D721Med (cell line): Measurements from ENCODE around the gene TRMT5.
A peak's percentile ranks its signal among the peaks of the same experiment; 100 is the strongest.

Experiments
- DNase-seq: peaks from one replicate; pipeline ENCODE4 v3.0.0; 2011; ENCODE audit warnings: low spot score; ENCODE audit not compliant: insufficient read length
- FAIRE-seq: peaks from 2 replicates; lab custom pipeline; 2011; peaks lifted over from hg19 to GRCh38; lab: Jason Lieb, UNC
- TF ChIP-seq, protein P1 (sequence below): IDR thresholded peaks from 2 replicates; pipeline ENCODE4 v1.5.1; 2012; ENCODE audit warnings: mild to moderate bottlenecking, control low read depth; ENCODE audit not compliant: insufficient read depth; ENCODE audit errors: missing control alignments

Gene TRMT5, protein sequence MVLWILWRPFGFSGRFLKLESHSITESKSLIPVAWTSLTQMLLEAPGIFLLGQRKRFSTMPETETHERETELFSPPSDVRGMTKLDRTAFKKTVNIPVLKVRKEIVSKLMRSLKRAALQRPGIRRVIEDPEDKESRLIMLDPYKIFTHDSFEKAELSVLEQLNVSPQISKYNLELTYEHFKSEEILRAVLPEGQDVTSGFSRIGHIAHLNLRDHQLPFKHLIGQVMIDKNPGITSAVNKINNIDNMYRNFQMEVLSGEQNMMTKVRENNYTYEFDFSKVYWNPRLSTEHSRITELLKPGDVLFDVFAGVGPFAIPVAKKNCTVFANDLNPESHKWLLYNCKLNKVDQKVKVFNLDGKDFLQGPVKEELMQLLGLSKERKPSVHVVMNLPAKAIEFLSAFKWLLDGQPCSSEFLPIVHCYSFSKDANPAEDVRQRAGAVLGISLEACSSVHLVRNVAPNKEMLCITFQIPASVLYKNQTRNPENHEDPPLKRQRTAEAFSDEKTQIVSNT

DNA sequence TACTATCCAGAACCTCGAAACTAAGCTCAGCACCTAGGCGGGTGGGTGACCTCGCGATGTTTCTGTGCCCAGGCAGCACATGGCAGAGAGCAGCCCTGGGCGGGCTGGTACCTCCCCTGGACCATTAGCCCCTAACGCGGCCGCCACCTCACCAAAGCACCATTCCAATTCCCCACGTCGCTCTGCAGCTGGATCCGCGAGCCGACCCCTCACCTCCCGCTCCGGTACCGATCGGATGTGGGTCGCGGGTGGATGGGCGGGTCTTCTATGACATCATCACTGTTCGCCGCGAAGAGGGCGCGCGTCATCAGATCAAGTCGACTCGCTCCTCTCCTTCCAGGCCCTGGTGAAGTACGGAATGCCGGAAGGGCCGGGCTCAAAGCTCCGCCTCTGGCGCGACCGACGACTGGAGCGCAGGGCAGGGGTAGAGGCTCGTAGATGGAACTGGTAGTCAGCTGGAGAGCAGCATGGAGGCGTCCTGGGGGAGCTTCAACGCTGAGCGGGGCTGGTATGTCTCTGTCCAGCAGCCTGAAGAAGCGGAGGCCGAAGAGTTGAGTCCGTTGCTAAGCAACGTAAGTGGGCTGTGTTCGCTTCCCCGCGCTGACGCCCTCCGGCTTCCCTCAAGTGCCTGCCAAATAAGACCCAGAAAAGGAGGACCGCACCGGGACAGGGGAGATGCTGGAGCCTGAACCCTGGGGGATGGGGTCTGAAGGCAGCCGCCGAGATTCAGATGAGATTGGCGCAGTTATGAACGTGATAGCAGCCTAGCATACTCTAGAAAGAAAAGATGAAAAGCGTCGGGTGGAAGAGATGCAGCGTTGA is at the start of gene TRMT5, which contains the start of gene SLC38A6:
TSS of gene TRMT5 (minus strand) at position 269 of the 822 bp plus-strand sequence. CDS start at position 163, 106 bp downstream.
TSS of gene SLC38A6 (plus strand) at position 435 of the 822 bp plus-strand sequence. CDS start at position 468, 33 bp downstream.
- DNase-seq = peak; percentile 53
- TF ChIP-seq, protein P1, sequence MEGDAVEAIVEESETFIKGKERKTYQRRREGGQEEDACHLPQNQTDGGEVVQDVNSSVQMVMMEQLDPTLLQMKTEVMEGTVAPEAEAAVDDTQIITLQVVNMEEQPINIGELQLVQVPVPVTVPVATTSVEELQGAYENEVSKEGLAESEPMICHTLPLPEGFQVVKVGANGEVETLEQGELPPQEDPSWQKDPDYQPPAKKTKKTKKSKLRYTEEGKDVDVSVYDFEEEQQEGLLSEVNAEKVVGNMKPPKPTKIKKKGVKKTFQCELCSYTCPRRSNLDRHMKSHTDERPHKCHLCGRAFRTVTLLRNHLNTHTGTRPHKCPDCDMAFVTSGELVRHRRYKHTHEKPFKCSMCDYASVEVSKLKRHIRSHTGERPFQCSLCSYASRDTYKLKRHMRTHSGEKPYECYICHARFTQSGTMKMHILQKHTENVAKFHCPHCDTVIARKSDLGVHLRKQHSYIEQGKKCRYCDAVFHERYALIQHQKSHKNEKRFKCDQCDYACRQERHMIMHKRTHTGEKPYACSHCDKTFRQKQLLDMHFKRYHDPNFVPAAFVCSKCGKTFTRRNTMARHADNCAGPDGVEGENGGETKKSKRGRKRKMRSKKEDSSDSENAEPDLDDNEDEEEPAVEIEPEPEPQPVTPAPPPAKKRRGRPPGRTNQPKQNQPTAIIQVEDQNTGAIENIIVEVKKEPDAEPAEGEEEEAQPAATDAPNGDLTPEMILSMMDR = no peak
- peak; percentile 82 for FAIRE-seq

DNA sequence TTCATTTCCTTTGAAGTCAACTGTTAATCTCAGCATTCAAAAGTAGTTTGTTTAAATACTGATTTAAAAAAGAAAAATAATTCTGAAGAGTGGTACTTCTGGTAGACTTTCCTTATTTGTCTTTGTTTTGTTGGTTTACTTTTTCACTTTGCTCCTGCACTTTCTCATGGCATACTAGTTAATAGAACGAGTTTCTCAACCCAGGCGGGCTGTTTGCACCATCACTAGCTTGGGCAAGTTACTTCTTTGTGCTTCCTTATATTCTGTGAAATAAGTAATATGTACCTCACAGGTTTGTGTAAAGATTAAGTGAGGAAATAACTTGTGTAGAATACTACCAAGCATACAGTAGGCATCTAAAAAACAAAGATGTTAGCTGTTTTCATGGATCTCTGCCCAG is 45.6 kb upstream of the TRMT5 start:
- FAIRE-seq (no peak), DNase-seq (no peak)
- TF ChIP-seq, protein P1 = no peak

DNA sequence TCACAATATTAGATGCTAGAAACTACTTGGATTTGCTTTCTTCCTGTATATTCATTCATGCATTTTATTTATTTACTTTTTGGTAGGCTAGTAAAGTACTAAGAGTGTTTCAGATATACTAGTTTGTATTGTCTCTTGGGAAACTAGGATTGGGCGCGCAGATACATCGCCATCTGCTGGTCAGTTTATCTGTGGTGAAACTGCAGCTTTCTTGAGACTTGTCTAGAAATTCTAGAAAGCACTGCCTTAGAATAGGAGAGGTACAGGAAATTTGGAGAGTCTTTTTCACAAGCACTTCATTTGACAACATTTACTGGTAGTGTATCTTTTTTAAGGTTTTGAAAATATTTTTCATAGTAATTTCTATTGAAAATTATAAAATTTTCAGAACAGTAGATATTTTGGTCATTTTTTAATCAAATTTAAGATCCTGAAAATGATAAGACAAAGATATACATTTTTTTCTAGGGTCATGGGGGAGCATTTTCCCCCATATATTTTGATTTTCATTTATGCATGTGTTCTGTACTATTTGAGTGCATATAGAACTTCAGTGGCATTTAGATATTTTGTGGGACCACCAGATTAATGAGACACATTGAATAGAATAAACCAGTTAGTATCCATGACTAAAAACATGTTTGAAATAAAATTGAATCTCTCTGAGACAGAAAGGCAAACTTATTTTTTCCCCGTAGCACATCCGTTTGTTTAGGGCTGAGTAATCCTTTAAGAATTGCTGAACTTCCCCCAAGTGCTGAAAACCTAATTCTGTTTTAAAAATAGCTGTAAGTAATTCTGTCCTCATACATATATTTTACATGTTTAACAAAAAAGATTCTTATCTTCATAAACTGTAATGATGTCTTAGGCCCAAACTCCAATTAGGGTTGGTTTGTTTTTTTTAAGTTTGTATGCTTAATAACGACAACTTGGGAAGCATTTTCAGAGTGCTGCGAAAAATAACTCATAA is 44.7 kb upstream of the TRMT5 start:
- FAIRE-seq (peak; percentile 75), DNase-seq (no peak)
- TF ChIP-seq, protein P1 = peak; percentile 79

DNA sequence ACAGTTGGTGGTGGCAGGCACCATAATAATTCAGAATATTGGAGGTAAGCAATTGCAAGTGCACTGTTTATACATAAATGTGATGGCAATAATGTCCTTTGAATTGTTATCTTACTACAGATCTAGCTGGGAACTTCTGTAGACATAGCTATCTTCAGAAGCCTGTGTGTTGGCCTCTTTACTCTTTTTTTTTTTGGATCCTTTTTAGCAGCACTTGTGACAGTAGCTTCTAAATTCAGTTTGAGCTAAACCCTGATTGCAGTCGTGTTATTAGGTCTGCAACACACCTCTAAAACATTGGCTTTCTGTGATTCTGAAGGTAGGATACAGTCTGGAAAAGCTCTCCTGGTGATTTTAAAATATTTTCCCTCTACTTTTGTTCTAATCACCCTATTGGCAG is 38.7 kb upstream of the TRMT5 start:
- DNase-seq = no peak
- TF ChIP-seq, protein P1 = no peak
- no peak for FAIRE-seq

DNA sequence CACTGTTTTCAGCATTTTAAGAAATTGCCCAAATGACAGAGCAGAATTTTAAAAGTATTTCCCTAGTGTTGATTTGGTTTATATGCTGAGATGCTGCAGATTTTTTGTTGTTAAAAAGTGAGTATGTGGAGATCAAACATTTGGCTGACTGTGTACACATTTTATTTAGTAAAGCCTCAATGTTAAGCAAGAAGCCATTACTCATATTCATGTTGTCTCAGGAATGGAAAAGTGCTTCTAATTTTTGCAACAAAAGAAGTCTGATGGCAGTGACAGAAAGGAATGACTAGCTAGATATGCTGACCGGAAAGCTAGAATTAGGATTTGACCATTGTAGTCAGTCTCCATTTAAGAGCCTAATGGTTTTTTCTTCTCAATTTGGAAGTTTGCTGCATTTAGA is 22.7 kb upstream of the TRMT5 start:
- DNase-seq (no peak), FAIRE-seq (no peak)
- TF ChIP-seq, protein P1 = no peak

DNA sequence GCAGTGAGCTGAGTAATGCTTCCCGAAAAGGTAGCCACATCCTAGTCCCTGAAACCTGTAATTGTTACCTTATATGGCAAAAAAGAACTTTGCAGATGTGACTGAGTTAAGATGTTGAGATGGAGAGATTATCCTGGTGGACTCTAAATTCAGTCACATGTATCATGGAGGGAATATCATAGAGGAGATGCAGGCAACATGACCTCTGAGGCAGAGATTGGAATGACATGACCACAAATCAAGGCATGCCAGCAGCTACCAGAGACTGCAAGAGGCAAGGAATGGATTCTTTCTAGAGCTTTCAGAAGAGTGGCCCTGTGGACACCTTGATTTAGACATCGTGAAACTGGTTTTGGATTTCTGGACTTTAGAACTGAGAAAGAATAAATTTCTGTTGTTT is 18.7 kb upstream of the TRMT5 start:
- FAIRE-seq (no peak), DNase-seq (no peak)
- TF ChIP-seq, protein P1 = no peak
